K562 (cell line): Measurements from ENCODE around the gene EPHA1. TPM values are rescaled to one million over a fixed set of nuclear protein-coding genes. Genes with fewer than 3 reads are reported as not detected.

Experiments used
- ATAC-seq: fragments of 200-7000 bp; cut with Tn5 transposase; 3 replicates; pipeline ENCODE4 v1.9.1; 2020; ENCODE audit warnings: moderate library complexity
- BruUV-seq: library from RNA; stranded (reverse); fragments of 400-500 nt; replicated peaks from 2 replicates; lab custom pipeline; 2021; lab: Mats Ljungman, UMichigan
- CTCF ChIA-PET: fragments of 300-600 bp; formaldehyde crosslinking; extraction: SDS; loops from one replicate; lab custom pipeline; 2021; ENCODE audit warnings: low intra/inter-chr PET ratio; lab: Yijun Ruan, JAX
- POLR2A ChIA-PET: fragments of 300-600, 350-650 bp; sonication (Branson Sonifier 250); formaldehyde crosslinking; extraction: SDS; loops from one replicate; lab custom pipeline; 2021; ENCODE audit warnings: antibody characterized with exemption, inconsistent platforms; lab: Yijun Ruan, JAX
- DNase-seq, 4 experiments: peaks; one replicate each; pipeline versions ENCODE4 v3.0.0 to v3.0.0-alpha.2; 2011 to 2018; ENCODE audit warnings: low spot score in 3 of 4, mixed read lengths in 3 of 4; ENCODE audit errors: extremely low read depth in 1 of 4
- FAIRE-seq: peaks from 2 replicates; lab custom pipeline; 2011; peaks lifted over from hg19 to GRCh38; lab: Jason Lieb, UNC
- H2AFZ ChIP-seq: 2 replicates; pipeline ENCODE4 v1.6.0; 2011; ENCODE audit warnings: low read depth, low read length, control low read depth, inconsistent platforms
- H3K27ac ChIP-seq: fragments of 200-600 bp; 3 replicates; pipeline ENCODE4 v1.8.0; 2011; ENCODE audit warnings: low read depth, mild to moderate bottlenecking, control low read depth, inconsistent platforms, low read length, moderate library complexity, mixed read lengths; ENCODE audit errors: extremely low read depth
- H3K27me3 ChIP-seq, 2 experiments: fragments of 300-600 bp in 1 of 2; 2 replicates in 1 of 2; 3 replicates in 1 of 2; pipeline versions ENCODE4 v1.6.0 to v1.8.0; 2011; ENCODE audit warnings: inconsistent platforms in 2 of 2, low read length in 2 of 2, mild to moderate bottlenecking in 1 of 2, mixed read lengths in 1 of 2, moderate library complexity in 1 of 2; ENCODE audit not compliant: control insufficient read depth in 2 of 2, insufficient read depth in 2 of 2
- H3K36me3 ChIP-seq: fragments of 300-600 bp; 3 replicates; pipeline ENCODE4 v1.8.0; 2011; ENCODE audit warnings: mild to moderate bottlenecking, low read length, inconsistent platforms; ENCODE audit not compliant: control insufficient read depth, insufficient read depth
- H3K4me1 ChIP-seq, 2 experiments: fragments of 200-600 bp in 1 of 2; replicated peaks in 1 of 2; 2 replicates in 1 of 2; 3 replicates in 1 of 2; pipeline versions ENCODE4 v1.5.1 to v1.8.0; 2011; ENCODE audit warnings: inconsistent platforms in 2 of 2, low read length in 2 of 2, mild to moderate bottlenecking in 1 of 2, mixed read lengths in 1 of 2, moderate library complexity in 1 of 2; ENCODE audit not compliant: control insufficient read depth in 2 of 2, insufficient read depth in 2 of 2
- H3K4me2 ChIP-seq: 2 replicates; pipeline ENCODE4 v1.6.1; 2011; ENCODE audit warnings: low read length, control low read depth, inconsistent platforms, mixed read lengths; ENCODE audit not compliant: insufficient read depth
- H3K4me3 ChIP-seq: fragments of 200-600 bp; sonication (generic), shearing (Covaris generic); 2 replicates; pipeline ENCODE4 v1.5.1; 2016; ENCODE audit warnings: control low read depth, inconsistent platforms
- H3K79me2 ChIP-seq: fragments of 200-600 bp; 3 replicates; pipeline ENCODE4 v1.8.0; 2011; ENCODE audit warnings: low read length, inconsistent platforms; ENCODE audit not compliant: control insufficient read depth, insufficient read depth
- H3K9ac ChIP-seq, 2 experiments: 2 replicates each; pipeline versions ENCODE4 v1.6.0 to v1.6.1; 2011; ENCODE audit warnings: low read depth in 2 of 2, low read length in 2 of 2, control low read depth in 1 of 2, inconsistent platforms in 1 of 2, mild to moderate bottlenecking in 1 of 2, mixed read lengths in 1 of 2; ENCODE audit not compliant: insufficient read depth in 1 of 2
- H3K9me1 ChIP-seq: one replicate; pipeline ENCODE4 v1.6.0; 2011; ENCODE audit warnings: inconsistent platforms, mild to moderate bottlenecking, low read length, moderate library complexity; ENCODE audit not compliant: control insufficient read depth, insufficient read depth
- H3K9me3 ChIP-seq: replicated peaks from 2 replicates; pipeline ENCODE4 v1.5.1; 2011; ENCODE audit warnings: low read depth, low read length, inconsistent platforms; ENCODE audit not compliant: control insufficient read depth, insufficient read depth
- H4K20me1 ChIP-seq: replicated peaks from 2 replicates; pipeline ENCODE4 v1.6.1; 2011; ENCODE audit warnings: low read length, inconsistent platforms, mixed read lengths; ENCODE audit not compliant: control insufficient read depth, insufficient read depth
- EGR1 ChIP-seq: fragments of 450-650 bp; conservative IDR thresholded peaks from 2 replicates; pipeline ENCODE4 v1.6.1; 2017; ENCODE audit warnings: mild to moderate bottlenecking
- FOXP1 ChIP-seq: sonication (generic); formaldehyde crosslinking; IDR thresholded peaks from 2 replicates; pipeline ENCODE4 v1.8.0; 2022; ENCODE audit warnings: mild to moderate bottlenecking, missing genetic modification reagents
- GTF2F1 ChIP-seq: IDR thresholded peaks from 2 replicates; pipeline ENCODE4 v1.6.1; 2011; ENCODE audit warnings: low read depth, low read length, improper control_type of control experiment
- HMGN3 ChIP-seq: IDR thresholded peaks from 2 replicates; pipeline ENCODE4 v1.6.1; 2011; ENCODE audit warnings: borderline replicate concordance, low read depth, mild to moderate bottlenecking, mixed read lengths, low read length; ENCODE audit not compliant: insufficient read length; ENCODE audit errors: extremely low read depth
- NBN ChIP-seq: fragments of 450-650 bp; IDR thresholded peaks from 2 replicates; pipeline ENCODE4 v1.6.1; 2016; ENCODE audit warnings: low read depth, mild to moderate bottlenecking
- RNF219 ChIP-seq: fragments of 250-450 bp; sonication (Bioruptor Pico); IDR thresholded peaks from 2 replicates; pipeline ENCODE4 v1.5.0; 2022; ENCODE audit warnings: mild to moderate bottlenecking
- SMAD1 ChIP-seq: fragments of 150-350 bp; IDR thresholded peaks from 2 replicates; pipeline ENCODE4 v1.6.1; 2014; ENCODE audit warnings: low read length, low read depth; ENCODE audit not compliant: partially characterized antibody
- STAG1 ChIP-seq: sonication (generic); formaldehyde crosslinking; IDR thresholded peaks from 2 replicates; pipeline ENCODE4 v1.5.0; 2020; ENCODE audit warnings: missing genetic modification reagents, borderline replicate concordance
- ZKSCAN1 ChIP-seq: fragments of 150-350 bp; IDR thresholded peaks from 2 replicates; pipeline ENCODE4 v1.6.1; 2016; ENCODE audit warnings: low read depth, low read length
- WGBS: fragments of 100-300 bp; shearing (Covaris generic); methylation state at CpG from one replicate; pipeline ENCODE4 v1.1.6; 2016; ENCODE audit warnings: low coverage, mixed read lengths; ENCODE audit not compliant: insufficient coverage; ENCODE audit errors: missing lambda C conversion rate; 5-methylcytosine and 5-hydroxymethylcytosine counted together
- in situ Hi-C: fragments of 300-500 bp; cut with MboI; formaldehyde crosslinking; loops from 4 replicates; pipeline ENCODE4 v1.15.0; 2018; ENCODE audit warnings: inconsistent platforms, mixed read lengths
- intact Hi-C: fragments of 100-400 bp; cut with micrococcal nuclease; formaldehyde crosslinking; loops from 2 replicates; pipeline ENCODE4 v1.14.2; 2022
- polyA plus RNA-seq, 8 experiments: library from polyadenylated mRNA; depleted of rRNA in 4 of 8; stranded (reverse) in 5 of 8; unstranded in 3 of 8; fragments of >200 nt; fragmentation: Nextera tagmentation in 2 of 8; fragmentation: Illumina TruSeq in 1 of 8; extraction: Ambion mirVana in 2 of 8; extraction: Trizol in 1 of 8; gene quantifications; 2 replicates each; pipeline versions ENCODE4 v1.2.1 to v1.2.3, GENCODE V29; 2011 to 2014; ENCODE audit warnings: inconsistent platforms in 1 of 8, missing spikeins in 1 of 8
- total RNA-seq, 7 experiments: library from RNA; depleted of rRNA in 6 of 7; stranded (reverse); fragments of >200 nt in 6 of 7; fragmentation: Illumina TruSeq in 2 of 7; extraction: Trizol in 2 of 7; gene quantifications; 2 replicates each; pipeline versions ENCODE4 v1.2.1 to v1.2.3, GENCODE V29; 2011 to 2021; ENCODE audit warnings: low replicate concordance in 1 of 7
- TF ChIP-seq, protein P1 (sequence below): fragments of 450-650 bp; formaldehyde crosslinking; conservative IDR thresholded peaks from 2 replicates; pipeline ENCODE4 v1.4.0; 2022; ENCODE audit warnings: mild to moderate bottlenecking, missing genetic modification characterization

EPHA1 gene
- total and polyA plus RNA-seq, 9 of the 15 experiments (the other 6 are each of a cell fraction or from before 2014, with no cell fraction given): 0.22 to 0.57 (median 0.32) TPM; not detected in 6

GRCh38 chr7:143398616-143399015 lies 10.0 kb downstream of the EPHA1 start:
- BruUV-seq: no TSS peak
- no peak overlapping the region for H2AFZ ChIP-seq
- DNase-seq (no peak), FAIRE-seq (no peak), ATAC-seq (no peak)
- H3K9me3 ChIP-seq: no peaks in the 10 kb centered on the region
- H4K20me1 ChIP-seq: peaks cover 13% of the 10 kb centered on the region
- ChIA-PET POLR2A (interaction anchor here (0.9 kb wide), 1 partner anchor 8 kb away, joined by 3 read pairs; no protein-coding TSS in a partner anchor), CTCF (no interaction called here)
- no peak for TF ChIP-seq SMAD1
- TF ChIP-seq EGR1: no peak
- TF ChIP-seq, protein P1, sequence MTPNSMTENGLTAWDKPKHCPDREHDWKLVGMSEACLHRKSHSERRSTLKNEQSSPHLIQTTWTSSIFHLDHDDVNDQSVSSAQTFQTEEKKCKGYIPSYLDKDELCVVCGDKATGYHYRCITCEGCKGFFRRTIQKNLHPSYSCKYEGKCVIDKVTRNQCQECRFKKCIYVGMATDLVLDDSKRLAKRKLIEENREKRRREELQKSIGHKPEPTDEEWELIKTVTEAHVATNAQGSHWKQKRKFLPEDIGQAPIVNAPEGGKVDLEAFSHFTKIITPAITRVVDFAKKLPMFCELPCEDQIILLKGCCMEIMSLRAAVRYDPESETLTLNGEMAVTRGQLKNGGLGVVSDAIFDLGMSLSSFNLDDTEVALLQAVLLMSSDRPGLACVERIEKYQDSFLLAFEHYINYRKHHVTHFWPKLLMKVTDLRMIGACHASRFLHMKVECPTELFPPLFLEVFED (CRISPR knock-in tag): no peak
- no peak for TF ChIP-seq GTF2F1
- TF ChIP-seq FOXP1 (CRISPR knock-in tag): no peak
- TF ChIP-seq RNF219 (CRISPR knock-in tag): no peak
- no peak for TF ChIP-seq ZKSCAN1
- TF ChIP-seq HMGN3: peak; percentile 28
- 0 out of 2 replicates have a peak, but pooled peaks have one; percentile 32 for TF ChIP-seq STAG1
- TF ChIP-seq NBN: no peak
- 4% methylated on average over 14 of the region's 14 CpGs for WGBS
- peaks cover under 1% of the 10 kb centered on the region for H3K9me1 ChIP-seq
- H3K4me2 ChIP-seq: no peak overlapping the region
- H3K36me3 ChIP-seq: no peaks in the 10 kb centered on the region
- in situ Hi-C loops: no loop called here
- no peak overlapping the region for H3K4me3 ChIP-seq
- peaks cover 54 to 90% of the 10 kb centered on the region in 2 experiments for H3K27me3 ChIP-seq
- intact Hi-C loops: no loop called here
- H3K79me2 ChIP-seq: no peaks in the 10 kb centered on the region
- H3K4me1 ChIP-seq: peaks cover 0 to 12% of the 10 kb centered on the region in 2 experiments; a peak in 2 of 5 replicates
- no peak overlapping the region for H3K27ac ChIP-seq
- no peak overlapping the region for H3K9ac ChIP-seq
